Progenitor cell of endocrine pancreas (in vitro differentiated cells): ENCODE measurements around the gene CDK19. TPM values are rescaled to one million over a fixed set of nuclear protein-coding genes. Genes with fewer than 3 reads are reported as not detected.
"Not testable (repeated sequence)": the region's sequence is repeated elsewhere in the genome, so short reads cannot be mapped to it uniquely, and the experiment has no call there.

Source experiments
- DNase-seq: peaks from one replicate; pipeline ENCODE4 v3.0.0; 2021; ENCODE audit warnings: low spot score; ENCODE audit not compliant: unreplicated experiment
- H3K27ac Mint-ChIP-seq: 2 replicates; pipeline ENCODE4 v1.8.0; 2021; ENCODE audit warnings: mild to moderate bottlenecking, moderate library complexity, mixed read lengths
- H3K27me3 Mint-ChIP-seq: 2 replicates; pipeline ENCODE4 v1.8.0; 2021; ENCODE audit warnings: mixed read lengths
- H3K36me3 Mint-ChIP-seq: 2 replicates; pipeline ENCODE4 v1.8.0; 2022; ENCODE audit warnings: mixed read lengths; ENCODE audit not compliant: insufficient read depth
- H3K4me1 Mint-ChIP-seq: 2 replicates; pipeline ENCODE4 v1.8.0; 2021; ENCODE audit warnings: low read depth, mixed read lengths
- H3K4me3 Mint-ChIP-seq: 2 replicates; pipeline ENCODE4 v1.8.0; 2021; ENCODE audit warnings: low read depth, mild to moderate bottlenecking, moderate library complexity, mixed read lengths
- H3K9me3 Mint-ChIP-seq: 2 replicates; pipeline ENCODE4 v1.8.0; 2021; ENCODE audit warnings: low read depth, mixed read lengths
- CTCF ChIP-seq: fragments of 200-600 bp; sonication (generic); IDR thresholded peaks from one replicate; pipeline ENCODE4 v1.5.0; 2021; ENCODE audit warnings: antibody characterized with exemption, mild to moderate bottlenecking; ENCODE audit not compliant: unreplicated experiment
- total RNA-seq: library from RNA; stranded (reverse); gene quantifications from 2 replicates; pipeline ENCODE4 v1.2.1, GENCODE V29; 2021

Gene CDK19
- total RNA-seq, 1 donor from 2014 or later = 26.2 TPM

GRCh38 chr6:110768057-110768456 lies 47.2 kb downstream of the CDK19 start:
- Mint-ChIP-seq H3K4me3 (no peak overlapping the region), H3K9me3 (peaks cover 13% of the 10 kb centered on the region), H3K4me1 (peaks cover 1% of the 10 kb centered on the region), H3K36me3 (peaks cover 34% of the 10 kb centered on the region), H3K27me3 (no peaks in the 10 kb centered on the region), H3K27ac (no peak overlapping the region)
- DNase-seq = no peak
- no peak for TF ChIP-seq CTCF

GRCh38 chr6:110761371-110761770 lies 53.9 kb downstream of the CDK19 start:
- no peak for DNase-seq
- no peaks in the 10 kb centered on the region for H3K27me3 Mint-ChIP-seq

GRCh38 chr6:110760589-110760988 lies 54.7 kb downstream of the CDK19 start:
- TF ChIP-seq CTCF = no peak
- Mint-ChIP-seq H3K36me3 (peaks cover 7% of the 10 kb centered on the region), H3K4me3 (no peak overlapping the region), H3K9me3 (peaks cover 4% of the 10 kb centered on the region), H3K27me3 (no peaks in the 10 kb centered on the region), H3K27ac (no peak overlapping the region), H3K4me1 (peaks cover 3% of the 10 kb centered on the region)
- no peak for DNase-seq

More at GRCh38 chr6:110761371-110761770, 53.9 kb downstream of the CDK19 start:
- TF ChIP-seq CTCF = no peak
- H3K36me3 Mint-ChIP-seq = peaks cover 10% of the 10 kb centered on the region
- H3K4me3 Mint-ChIP-seq = no peak overlapping the region
- peaks cover 1% of the 10 kb centered on the region for H3K4me1 Mint-ChIP-seq
- H3K27ac Mint-ChIP-seq = no peak overlapping the region
- peaks cover 4% of the 10 kb centered on the region for H3K9me3 Mint-ChIP-seq

GRCh38 chr6:110760098-110760497 lies 55.2 kb downstream of the CDK19 start:
- H3K4me3 Mint-ChIP-seq, H3K27me3 Mint-ChIP-seq, H3K9me3 Mint-ChIP-seq, H3K4me1 Mint-ChIP-seq, H3K27ac Mint-ChIP-seq, H3K36me3 Mint-ChIP-seq, DNase-seq: not testable (repeated sequence)

- no peak for DNase-seq
- Mint-ChIP-seq H3K27ac (no peak overlapping the region), H3K36me3 (no peaks in the 10 kb centered on the region), H3K4me3 (no peak overlapping the region), H3K4me1 (peaks cover 9% of the 10 kb centered on the region), H3K27me3 (no peaks in the 10 kb centered on the region), H3K9me3 (no peaks in the 10 kb centered on the region)
- no peak for TF ChIP-seq CTCF
These were observed 57.3 kb downstream of the CDK19 start for GRCh38 chr6:110757926-110758325.

- Mint-ChIP-seq H3K4me1 (peaks cover 9% of the 10 kb centered on the region), H3K36me3 (peaks cover 4% of the 10 kb centered on the region), H3K9me3 (no peaks in the 10 kb centered on the region), H3K27ac (no peak overlapping the region), H3K4me3 (no peak overlapping the region), H3K27me3 (no peaks in the 10 kb centered on the region)
- DNase-seq = no peak
- TF ChIP-seq CTCF = no peak
These were observed 58.5 kb downstream of the CDK19 start for GRCh38 chr6:110756817-110757216.
